ENCODE measurements around the gene ACTL8. TPM values are rescaled to one million over a fixed set of nuclear protein-coding genes. Genes with fewer than 3 reads are reported as not detected.

Gene ACTL8
- total and polyA plus RNA-seq, 2 experiments from 2014 or later, result 0.38 to 0.71 TPM

Other genes with a start within 250 kb of the ACTL8 start
- 37.9 and 46.8 TPM in 2 replicates for gene ARHGEF10L, start 215.6 kb upstream of the ACTL8 start, total RNA-seq (2014; rRNA removed; shearing (Covaris generic))
- 12.1 and 13.4 TPM in 2 replicates for gene ARHGEF10L, start 215.6 kb upstream of the ACTL8 start, polyA plus RNA-seq (2016; fragmentation: Nextera tagmentation; extraction: Ambion mirVana)